IMR-90 (cell line): ENCODE measurements around the gene LRRC3B. TPM values are rescaled to one million over a fixed set of nuclear protein-coding genes. Genes with fewer than 3 reads are reported as not detected.
"Not testable (repeated sequence)": the region's sequence is repeated elsewhere in the genome, so short reads cannot be mapped to it uniquely, and the experiment has no call there.

Experiments used
- ATAC-seq: fragments of 200-7000 bp; cut with Tn5 transposase; 2 replicates; pipeline ENCODE4 v1.9.1; 2020; ENCODE audit warnings: low read depth, mild to moderate bottlenecking, moderate library complexity
- BruUV-seq: library from RNA; stranded (reverse); fragments of 400-500 nt; replicated peaks from 2 replicates; lab custom pipeline; 2021; lab: Mats Ljungman, UMichigan
- CTCF ChIA-PET: fragments of 300-600 bp; formaldehyde crosslinking; extraction: SDS; loops from one replicate; lab custom pipeline; 2021; ENCODE audit warnings: antibody characterized with exemption; lab: Yijun Ruan, JAX
- POLR2A ChIA-PET: fragments of 300-600 bp; sonication (Branson Sonifier 250); formaldehyde crosslinking; loops from one replicate; lab custom pipeline; 2022; ENCODE audit warnings: antibody characterized with exemption; ENCODE audit not compliant: unreplicated experiment; lab: Charles Lee
- DNase-seq: peaks from one replicate; pipeline ENCODE4 v3.0.0; 2013
- H2AFZ ChIP-seq: replicated peaks from 2 replicates; pipeline ENCODE3; 2013; ENCODE audit warnings: low read length, mild to moderate bottlenecking; ENCODE audit not compliant: poor library complexity
- H2AK5ac ChIP-seq: 2 replicates; pipeline ENCODE4 v1.6.1; 2013; ENCODE audit warnings: low read depth, low read length, inconsistent platforms
- H2AK9ac ChIP-seq: replicated peaks from 2 replicates; pipeline ENCODE3; 2013; ENCODE audit warnings: mild to moderate bottlenecking, low read depth, low read length, moderate library complexity; ENCODE audit not compliant: poor library complexity
- H2BK120ac ChIP-seq: 2 replicates; pipeline ENCODE4 v1.6.1; 2013; ENCODE audit warnings: low read depth, low read length, inconsistent platforms
- H2BK15ac ChIP-seq: 3 replicates; pipeline ENCODE4 v1.6.1; 2013; ENCODE audit warnings: low read depth, low read length, inconsistent platforms
- H2BK20ac ChIP-seq: 2 replicates; pipeline ENCODE4 v1.6.1; 2013; ENCODE audit warnings: low read depth, mild to moderate bottlenecking, inconsistent platforms, low read length, moderate library complexity
- H2BK5ac ChIP-seq: 2 replicates; pipeline ENCODE4 v1.6.1; 2013; ENCODE audit warnings: mild to moderate bottlenecking, low read depth, low read length, inconsistent platforms; ENCODE audit not compliant: poor library complexity, severe bottlenecking
- H3K14ac ChIP-seq: replicated peaks from 2 replicates; pipeline ENCODE4 v1.6.1; 2013; ENCODE audit warnings: low read depth, low read length, inconsistent platforms
- H3K18ac ChIP-seq: 2 replicates; pipeline ENCODE4 v1.6.1; 2013; ENCODE audit warnings: low read depth, low read length, control low read depth
- H3K23ac ChIP-seq: 2 replicates; pipeline ENCODE4 v1.6.1; 2013; ENCODE audit warnings: low read depth, low read length, inconsistent platforms
- H3K27ac ChIP-seq: 2 replicates; pipeline ENCODE4 v1.5.1; 2013; ENCODE audit warnings: mild to moderate bottlenecking, control low read depth, low read length; ENCODE audit not compliant: insufficient read depth
- H3K27me3 ChIP-seq: 2 replicates; pipeline ENCODE4 v1.6.1; 2013; ENCODE audit warnings: low read length; ENCODE audit not compliant: control insufficient read depth, insufficient read depth
- H3K36me3 ChIP-seq: 2 replicates; pipeline ENCODE4 v1.6.1; 2013; ENCODE audit warnings: low read length, mixed read lengths; ENCODE audit not compliant: control insufficient read depth, insufficient read depth
- H3K4ac ChIP-seq: 2 replicates; pipeline ENCODE4 v1.6.1; 2013; ENCODE audit warnings: low read depth, low read length, inconsistent platforms
- H3K4me1 ChIP-seq: 2 replicates; pipeline ENCODE4 v1.6.1; 2013; ENCODE audit warnings: low read length, mixed read lengths; ENCODE audit not compliant: control insufficient read depth, insufficient read depth
- H3K4me2 ChIP-seq: 2 replicates; pipeline ENCODE4 v1.6.1; 2013; ENCODE audit warnings: low read depth, mild to moderate bottlenecking, control low read depth, low read length, moderate library complexity
- H3K4me3 ChIP-seq: 2 replicates; pipeline ENCODE4 v1.5.1; 2013; ENCODE audit warnings: low read depth, mild to moderate bottlenecking, control low read depth, low read length, moderate library complexity; ENCODE audit not compliant: insufficient read depth
- H3K56ac ChIP-seq: 2 replicates; pipeline ENCODE4 v1.6.1; 2013; ENCODE audit warnings: low read length, inconsistent platforms; ENCODE audit not compliant: insufficient read depth; ENCODE audit errors: extremely low read depth
- H3K79me1 ChIP-seq, 2 experiments: 2 replicates each; pipeline ENCODE4 v1.6.1; 2013; ENCODE audit warnings: low read length in 2 of 2, inconsistent platforms in 1 of 2, low read depth in 1 of 2
- H3K9ac ChIP-seq: 2 replicates; pipeline ENCODE4 v1.6.1; 2013; ENCODE audit warnings: low read depth, low read length, control low read depth
- H3K9me1 ChIP-seq: 2 replicates; pipeline ENCODE4 v1.6.1; 2013; ENCODE audit warnings: low read length, inconsistent platforms; ENCODE audit not compliant: insufficient read depth
- H3K9me3 ChIP-seq: 2 replicates; pipeline ENCODE4 v1.6.1; 2013; ENCODE audit warnings: low read length; ENCODE audit not compliant: control insufficient read depth, insufficient read depth
- H4K20me1 ChIP-seq: 2 replicates; pipeline ENCODE4 v1.6.1; 2013; ENCODE audit warnings: low read length, inconsistent platforms; ENCODE audit not compliant: insufficient read depth
- H4K5ac ChIP-seq: 2 replicates; pipeline ENCODE4 v1.6.1; 2013; ENCODE audit warnings: mild to moderate bottlenecking, low read depth, low read length, control low read depth
- H4K8ac ChIP-seq, 2 experiments: 2 replicates each; pipeline ENCODE4 v1.6.1; 2013; ENCODE audit warnings: low read depth in 2 of 2, low read length in 2 of 2, control low read depth in 1 of 2, inconsistent platforms in 1 of 2
- H4K91ac ChIP-seq: 2 replicates; pipeline ENCODE4 v1.6.1; 2013; ENCODE audit warnings: low read depth, low read length, inconsistent platforms; ENCODE audit not compliant: insufficient read depth
- WGBS, 2 experiments: methylation state at CpG; one replicate each; pipeline versions ENCODE4 v1.1.5 to v1.1.7; 2013; ENCODE audit warnings: missing lambda C conversion rate in 2 of 2; ENCODE audit not compliant: insufficient read length in 1 of 2; ENCODE audit errors: extremely low coverage in 2 of 2; 5-methylcytosine and 5-hydroxymethylcytosine counted together
- dilution Hi-C: fragments of 300-500 bp; cut with HindIII; formaldehyde crosslinking; loops from one replicate; pipeline ENCODE4 v1.14.3; 2018; ENCODE audit warnings: low sequenced_read_pairs; ENCODE audit not compliant: unreplicated experiment
- in situ Hi-C: fragments of 300-500 bp; cut with MboI; formaldehyde crosslinking; loops from 3 replicates; pipeline ENCODE4 v1.14.3; 2019; ENCODE audit warnings: low sequenced_read_pairs, inconsistent platforms, mixed read lengths
- intact Hi-C: fragments of 100-400 bp; cut with micrococcal nuclease; formaldehyde crosslinking; loops from 2 replicates; pipeline ENCODE4 v1.10.0; 2022
- polyA plus RNA-seq, 3 experiments: library from polyadenylated mRNA; depleted of rRNA; stranded (reverse); fragments of >200 nt; gene quantifications; 2 replicates each; pipeline ENCODE4 v1.2.3, GENCODE V29; 2012; ENCODE audit warnings: low replicate concordance in 1 of 3
- total RNA-seq: library from RNA; depleted of rRNA; stranded (reverse); fragments of >200 nt; gene quantifications from 2 replicates; pipeline ENCODE4 v1.2.3, GENCODE V29; 2012

Gene LRRC3B
- total and polyA plus RNA-seq, 2 of the 4 experiments (the other 2 are of a cell fraction) = not detected

- H3K14ac ChIP-seq, H3K9me1 ChIP-seq, dilution Hi-C loops, H2AK9ac ChIP-seq, H2BK5ac ChIP-seq, H3K9me3 ChIP-seq, H3K4me3 ChIP-seq, H4K91ac ChIP-seq, H2AK5ac ChIP-seq, H3K4me2 ChIP-seq, in situ Hi-C loops, POLR2A ChIA-PET, H3K56ac ChIP-seq, H2BK20ac ChIP-seq, CTCF ChIA-PET, H3K36me3 ChIP-seq, H3K4ac ChIP-seq, H3K79me1 ChIP-seq, intact Hi-C loops, H3K9ac ChIP-seq, DNase-seq, H3K18ac ChIP-seq, ATAC-seq, H3K27ac ChIP-seq, H2BK15ac ChIP-seq, H2BK120ac ChIP-seq, H3K23ac ChIP-seq, H4K20me1 ChIP-seq, H4K8ac ChIP-seq, BruUV-seq, H2AFZ ChIP-seq, H3K27me3 ChIP-seq, H3K4me1 ChIP-seq, H4K5ac ChIP-seq: not testable (repeated sequence)
- 19% methylated on average over 3 of the region's 3 CpGs; no CpG with 5 or more reads in 1 of the 2 experiments for WGBS, 2 experiments
Observed at GRCh38 chr3:26603771-26604170, 18.8 kb upstream of the LRRC3B start.
